Right atrium auricular region (tissue), 2 donors: ENCODE measurements around the gene CATSPERE. TPM values are rescaled to one million over a fixed set of nuclear protein-coding genes. Genes with fewer than 3 reads are reported as not detected.

Experiments
- DNase-seq: peaks from one replicate; pipeline ENCODE4 v3.0.0-alpha.2; 2019; ENCODE audit warnings: low spot score
- H3K27ac ChIP-seq, 2 donors: fragments of 200-600 bp; sonication (generic); 1 replicate in 1 of 2; 2 replicates in 1 of 2; pipeline ENCODE4 v1.5.1; 2016 to 2019
- H3K27me3 ChIP-seq, 2 donors: fragments of 200-600 bp; sonication (generic); one replicate each; pipeline versions ENCODE4 v1.5.1 to v1.6.0; 2017 to 2019
- H3K36me3 ChIP-seq: fragments of 200-600 bp; sonication (generic); one replicate; pipeline ENCODE4 v1.5.1; 2016
- H3K4me1 ChIP-seq, 2 donors: fragments of 200-600 bp; sonication (generic); one replicate each; pipeline versions ENCODE4 v1.5.1 to v1.6.0; 2017 to 2019
- H3K4me3 ChIP-seq, 2 donors: fragments of 200-600 bp; sonication (generic); 1 replicate in 1 of 2; 2 replicates in 1 of 2; pipeline ENCODE4 v1.5.1; 2017 to 2019; ENCODE audit warnings: mild to moderate bottlenecking in 1 of 2, moderate library complexity in 1 of 2
- H3K9me3 ChIP-seq, 2 donors: fragments of 200-600 bp; sonication (generic); one replicate each; pipeline ENCODE4 v1.5.1; 2019
- CTCF ChIP-seq, 2 donors: fragments of 200-600 bp; sonication (generic); IDR thresholded peaks; one replicate each; pipeline ENCODE4 v1.5.1; 2019; ENCODE audit warnings: antibody characterized with exemption in 2 of 2
- total RNA-seq, 2 donors: library from RNA; depleted of rRNA; stranded (reverse); fragments of >200 nt; gene quantifications; one replicate each; pipeline ENCODE4 v1.1.0, GENCODE V29; 2016

CATSPERE gene
- total RNA-seq, 2 donors from 2014 or later: 0.20 to 0.63 TPM

GRCh38 chr1:244515680-244516079 is 54.6 kb downstream of the CATSPERE start:
- H3K36me3 ChIP-seq: no peaks in the 10 kb centered on the region
- no peak for TF ChIP-seq CTCF (IDR thresholded peaks at IDR 0.05)

GRCh38 chr1:244536316-244536715 is 75.2 kb downstream of the CATSPERE start:
- TF ChIP-seq CTCF (IDR thresholded peaks at IDR 0.05): no peak
- H3K27ac ChIP-seq: no peak overlapping the region
- DNase-seq: no peak
- H3K4me1 ChIP-seq: no peaks in the 10 kb centered on the region
- H3K36me3 ChIP-seq: no peaks in the 10 kb centered on the region
- H3K9me3 ChIP-seq: no peaks in the 10 kb centered on the region
- H3K27me3 ChIP-seq: no peaks in the 10 kb centered on the region
- H3K4me3 ChIP-seq: no peak overlapping the region

More at GRCh38 chr1:244515680-244516079, 54.6 kb downstream of the CATSPERE start:
- Histone ChIP-seq H3K4me1 (no peaks in the 10 kb centered on the region), H3K4me3 (no peak overlapping the region), H3K9me3 (peaks cover 0 to 18% of the 10 kb centered on the region in 2 donors), H3K27ac (no peak overlapping the region), H3K27me3 (no peaks in the 10 kb centered on the region)
- DNase-seq: no peak

GRCh38 chr1:244545511-244545910 is 84.4 kb downstream of the CATSPERE start:
- H3K9me3 ChIP-seq: peaks cover 0 to 24% of the 10 kb centered on the region in 2 donors
- no peak overlapping the region for H3K27ac ChIP-seq
- no peaks in the 10 kb centered on the region for H3K4me1 ChIP-seq
- H3K4me3 ChIP-seq: no peak overlapping the region
- H3K27me3 ChIP-seq: no peaks in the 10 kb centered on the region
- DNase-seq: no peak
- TF ChIP-seq CTCF (IDR thresholded peaks at IDR 0.05): no peak
- H3K36me3 ChIP-seq: no peaks in the 10 kb centered on the region

GRCh38 chr1:244548558-244549115 is 87.6 kb downstream of the CATSPERE start:
- Histone ChIP-seq H3K4me1 (no peaks in the 10 kb centered on the region), H3K36me3 (no peaks in the 10 kb centered on the region), H3K9me3 (peaks cover 0 to 24% of the 10 kb centered on the region in 2 donors), H3K4me3 (no peak overlapping the region), H3K27ac (no peak overlapping the region), H3K27me3 (no peaks in the 10 kb centered on the region)
- DNase-seq: no peak
- TF ChIP-seq CTCF (IDR thresholded peaks at IDR 0.05): no peak

GRCh38 chr1:244552336-244552735 is 91.3 kb downstream of the CATSPERE start:
- no peak for DNase-seq
- Histone ChIP-seq H3K27ac (no peak overlapping the region), H3K4me1 (no peaks in the 10 kb centered on the region), H3K9me3 (peaks cover 0 to 30% of the 10 kb centered on the region in 2 donors), H3K4me3 (no peak overlapping the region), H3K36me3 (no peaks in the 10 kb centered on the region), H3K27me3 (no peaks in the 10 kb centered on the region)
- no peak for TF ChIP-seq CTCF (IDR thresholded peaks at IDR 0.05)

GRCh38 chr1:244556263-244556662 is 95.2 kb downstream of the CATSPERE start:
- H3K27ac ChIP-seq: no peak overlapping the region
- H3K4me1 ChIP-seq: no peaks in the 10 kb centered on the region
- no peak for TF ChIP-seq CTCF (IDR thresholded peaks at IDR 0.05)
- H3K36me3 ChIP-seq: no peaks in the 10 kb centered on the region
- H3K4me3 ChIP-seq: no peak overlapping the region
- H3K9me3 ChIP-seq: peaks cover 0 to 32% of the 10 kb centered on the region in 2 donors
- DNase-seq: no peak
- no peaks in the 10 kb centered on the region for H3K27me3 ChIP-seq
